Measurements from ENCODE around the gene MED13L. TPM values are rescaled to one million over a fixed set of nuclear protein-coding genes. Genes with fewer than 3 reads are reported as not detected.
"Not testable (repeated sequence)": the region's sequence is repeated elsewhere in the genome, so short reads cannot be mapped to it uniquely, and the experiment has no call there.

Gene MED13L
- total RNA-seq, 5 donors from 2014 or later (not counting 1 experiment from before 2014, with no cell fraction given), result 126 to 216 (median 133) TPM

DNA sequence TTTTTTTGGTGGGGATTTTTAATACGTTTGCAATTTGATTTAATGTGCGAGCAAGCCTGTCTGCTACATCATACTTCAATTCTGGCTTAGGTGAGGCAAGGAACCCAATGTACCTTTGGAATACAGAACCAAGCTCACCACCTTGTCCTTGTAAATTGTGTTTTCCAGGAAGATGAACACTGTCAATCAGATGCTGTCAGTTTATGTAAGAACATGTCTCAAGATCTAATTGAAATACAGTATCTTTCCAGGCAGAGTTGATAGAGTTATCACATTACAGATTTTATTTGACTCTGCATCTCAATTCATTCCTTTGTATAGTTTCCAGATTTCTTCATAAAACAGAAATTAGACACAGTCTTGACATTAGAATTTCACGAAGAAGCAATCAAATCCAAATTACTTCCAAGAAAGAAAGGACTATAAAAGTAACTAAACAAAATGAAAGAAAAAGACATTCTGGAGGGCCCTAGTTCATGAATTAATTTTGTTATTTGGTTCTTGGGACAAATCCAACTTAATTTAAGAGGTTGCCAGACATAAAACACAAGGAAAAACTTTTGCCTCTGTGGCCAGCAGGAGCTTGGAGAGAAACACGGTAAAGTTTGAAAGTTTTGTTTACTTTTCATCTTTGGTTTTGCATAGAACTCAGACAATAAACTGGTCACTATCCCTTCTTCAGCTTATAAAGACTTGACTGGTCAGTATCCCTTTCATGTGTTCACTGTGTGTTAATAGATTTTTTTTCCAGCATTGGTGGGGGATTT lies 16.4 kb upstream of the MED13L start:
- CTCF ChIA-PET, result no interaction called here

DNA sequence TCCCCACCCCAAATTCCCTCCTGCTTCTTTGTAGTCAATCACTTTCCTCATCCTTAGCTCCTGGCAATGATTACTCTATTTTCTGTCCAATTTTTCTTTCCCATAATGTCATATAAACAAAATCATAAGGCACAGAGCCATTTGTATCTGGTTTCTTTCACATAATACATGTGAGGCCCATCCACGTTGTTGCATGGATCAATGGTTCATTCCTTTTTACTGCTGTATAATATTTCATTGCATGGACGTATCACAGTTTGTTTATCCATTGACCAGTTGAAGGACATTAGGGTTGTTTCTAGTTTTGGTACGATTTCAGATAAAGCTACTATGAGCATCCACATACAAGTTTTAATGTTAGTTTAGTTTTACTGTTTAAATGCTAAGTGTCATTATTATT lies 13.7 kb upstream of the MED13L start:
- POLR2A ChIA-PET, result no interaction called here
- Mint-ChIP-seq H3K36me3 (no peaks in the 10 kb centered on the region), H3K4me3 (no peak overlapping the region), H3K27me3 (peaks cover 0 to 3% of the 10 kb centered on the region in 2 donors), H3K9me3 (no peaks in the 10 kb centered on the region), H3K27ac (no peak overlapping the region), H3K4me1 (no peaks in the 10 kb centered on the region)
- Histone ChIP-seq H3K27ac (ENCODE audit: low read length) (no peak overlapping the region), H3K9me3 (no peaks in the 10 kb centered on the region), H3K36me3 (ENCODE audit: control insufficient read depth in 2 of 2, extremely low read depth in 1 of 2, insufficient read depth in 1 of 2, low read length in 1 of 2) (no peaks in the 10 kb centered on the region), H3K4me1 (ENCODE audit: control insufficient read depth in 1 of 2, extremely low read depth in 1 of 2, insufficient read depth in 2 of 2, low read length in 2 of 2) (no peaks in the 10 kb centered on the region), H3K4me3 (ENCODE audit: control insufficient read depth in 1 of 2, extremely low read depth in 1 of 2, low read length in 1 of 2) (no peak overlapping the region), H3K27me3 (replicated peaks in 1 of 2; ENCODE audit: control insufficient read depth in 2 of 2, extremely low read depth in 1 of 2, insufficient read depth in 2 of 2, low read length in 1 of 2) (no peaks in the 10 kb centered on the region)
- no CpG with 5 or more reads among the region's 3 CpGs for WGBS (ENCODE audit: insufficient coverage)
- DNase-seq (no peak), ATAC-seq (replicated peaks in 1 of 4) (no peak)
- CTCF ChIA-PET, result interaction anchor here in 1 of 2 donors (0.6 kb wide), 1 partner anchor 46 kb away, joined by 3 read pairs; no protein-coding TSS in a partner anchor

More for the DNA sequence above, 16.4 kb upstream of the MED13L start:
- Mint-ChIP-seq H3K4me1 (no peaks in the 10 kb centered on the region), H3K36me3 (no peaks in the 10 kb centered on the region), H3K27ac (no peak overlapping the region), H3K27me3 (peaks cover 0 to 3% of the 10 kb centered on the region in 2 donors), H3K4me3 (no peak overlapping the region), H3K9me3 (no peaks in the 10 kb centered on the region)
- Histone ChIP-seq H3K36me3 (ENCODE audit: control insufficient read depth in 2 of 2, extremely low read depth in 1 of 2, insufficient read depth in 1 of 2, low read length in 1 of 2) (no peaks in the 10 kb centered on the region), H3K4me3 (ENCODE audit: control insufficient read depth in 1 of 2, extremely low read depth in 1 of 2, low read length in 1 of 2) (no peak overlapping the region), H3K4me1 (ENCODE audit: control insufficient read depth in 1 of 2, extremely low read depth in 1 of 2, insufficient read depth in 2 of 2, low read length in 2 of 2) (no peaks in the 10 kb centered on the region), H3K9me3 (no peaks in the 10 kb centered on the region), H3K27ac (ENCODE audit: low read length) (no peak overlapping the region), H3K27me3 (replicated peaks in 1 of 2; ENCODE audit: control insufficient read depth in 2 of 2, extremely low read depth in 1 of 2, insufficient read depth in 2 of 2, low read length in 1 of 2) (no peaks in the 10 kb centered on the region)
- DNase-seq, result no peak
- no CpG with 5 or more reads among the region's 4 CpGs for WGBS (ENCODE audit: insufficient coverage)
- POLR2A ChIA-PET, result interaction anchor here in 1 of 2 donors (0.7 kb wide), 1 partner anchor 343 kb away, joined by 3 read pairs; no protein-coding TSS in a partner anchor
- ATAC-seq (replicated peaks in 1 of 4), result no peak

DNA sequence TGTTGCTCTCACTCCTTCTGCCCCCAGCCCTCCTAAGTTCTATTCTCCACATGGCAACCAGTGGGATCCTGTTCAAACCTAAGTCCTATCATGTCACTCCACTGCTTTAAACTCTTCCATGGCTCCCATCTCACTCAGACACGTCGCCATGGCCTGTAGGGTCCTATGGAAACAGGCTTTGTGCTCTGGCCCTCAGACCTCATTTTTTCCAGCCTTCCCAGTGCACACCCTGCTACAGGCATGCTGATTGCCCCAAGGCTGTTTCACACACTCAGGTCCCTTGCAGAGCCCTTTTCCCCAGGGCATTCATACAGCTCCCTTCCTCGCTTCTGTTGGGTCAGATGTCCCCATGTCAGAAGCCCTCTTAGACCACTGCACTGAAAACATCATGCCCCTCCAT lies 11.2 kb upstream of the MED13L start:
- no peak overlapping the region for H3K4me3 Mint-ChIP-seq

DNA sequence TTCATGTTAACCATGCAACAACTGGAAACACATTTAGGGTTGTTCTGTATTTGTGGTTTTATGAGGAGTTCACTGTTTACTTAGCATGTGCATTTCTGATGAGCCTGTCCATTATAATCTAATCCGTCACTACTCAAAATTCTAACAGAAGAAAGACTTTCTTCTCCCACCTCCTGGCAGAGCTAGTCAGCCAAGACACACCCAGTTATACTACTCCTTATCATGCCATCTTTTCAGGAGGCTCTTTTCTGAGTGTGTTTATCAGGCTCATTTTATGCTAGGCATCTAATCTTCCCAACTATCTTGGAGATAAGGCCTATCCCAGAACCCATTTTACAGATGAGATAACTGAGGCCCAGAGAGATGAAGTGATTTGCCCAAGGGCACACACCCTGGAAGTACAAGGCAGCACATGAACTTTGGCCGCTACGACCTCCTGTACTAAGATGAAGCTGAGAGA lies 10.4 kb upstream of the MED13L start:
- no peaks in the 10 kb centered on the region for H3K36me3 ChIP-seq (ENCODE audit: control insufficient read depth in 2 of 2, extremely low read depth in 1 of 2, insufficient read depth in 1 of 2, low read length in 1 of 2)
- POLR2A ChIA-PET, result no interaction called here
- no peaks in the 10 kb centered on the region for H3K27me3 ChIP-seq (replicated peaks in 1 of 2; ENCODE audit: control insufficient read depth in 2 of 2, extremely low read depth in 1 of 2, insufficient read depth in 2 of 2, low read length in 1 of 2)
- Mint-ChIP-seq H3K9me3 (no peaks in the 10 kb centered on the region), H3K4me3 (no peak overlapping the region), H3K27me3 (peaks cover 0 to 3% of the 10 kb centered on the region in 2 donors), H3K4me1 (peaks cover 0 to 4% (median 2%) of the 10 kb centered on the region in 3 donors), H3K36me3 (no peaks in the 10 kb centered on the region), H3K27ac (no peak overlapping the region)
- no CpG with 5 or more reads among the region's 3 CpGs for WGBS (ENCODE audit: insufficient coverage)
- H3K9me3 ChIP-seq, result no peaks in the 10 kb centered on the region
- no peak for ATAC-seq (replicated peaks in 1 of 4)
- H3K4me3 ChIP-seq (ENCODE audit: control insufficient read depth in 1 of 2, extremely low read depth in 1 of 2, low read length in 1 of 2), result no peak overlapping the region
- CTCF ChIA-PET, result no interaction called here
- H3K27ac ChIP-seq (ENCODE audit: low read length), result no peak overlapping the region
- no peak for DNase-seq
- H3K4me1 ChIP-seq (ENCODE audit: control insufficient read depth in 1 of 2, extremely low read depth in 1 of 2, insufficient read depth in 2 of 2, low read length in 2 of 2), result peaks cover 0 to under 1% of the 10 kb centered on the region in 2 experiments

More for the DNA sequence above, 11.2 kb upstream of the MED13L start:
- Histone ChIP-seq H3K4me1 (ENCODE audit: control insufficient read depth in 1 of 2, extremely low read depth in 1 of 2, insufficient read depth in 2 of 2, low read length in 2 of 2) (no peaks in the 10 kb centered on the region), H3K27ac (ENCODE audit: low read length) (no peak overlapping the region), H3K4me3 (ENCODE audit: control insufficient read depth in 1 of 2, extremely low read depth in 1 of 2, low read length in 1 of 2) (no peak overlapping the region), H3K9me3 (no peaks in the 10 kb centered on the region), H3K36me3 (ENCODE audit: control insufficient read depth in 2 of 2, extremely low read depth in 1 of 2, insufficient read depth in 1 of 2, low read length in 1 of 2) (no peaks in the 10 kb centered on the region), H3K27me3 (replicated peaks in 1 of 2; ENCODE audit: control insufficient read depth in 2 of 2, extremely low read depth in 1 of 2, insufficient read depth in 2 of 2, low read length in 1 of 2) (no peaks in the 10 kb centered on the region)
- CTCF ChIA-PET, result no interaction called here
- no peaks in the 10 kb centered on the region for H3K36me3 Mint-ChIP-seq
- WGBS (ENCODE audit: insufficient coverage), result 97% methylated on average over 3 of the region's 3 CpGs
- H3K9me3 Mint-ChIP-seq, result no peaks in the 10 kb centered on the region
- ATAC-seq (replicated peaks in 1 of 4) (no peak), DNase-seq (no peak)
- POLR2A ChIA-PET, result no interaction called here
- no peaks in the 10 kb centered on the region for H3K4me1 Mint-ChIP-seq
- H3K27me3 Mint-ChIP-seq, result peaks cover 0 to 3% of the 10 kb centered on the region in 2 donors
- H3K27ac Mint-ChIP-seq, result no peak overlapping the region

DNA sequence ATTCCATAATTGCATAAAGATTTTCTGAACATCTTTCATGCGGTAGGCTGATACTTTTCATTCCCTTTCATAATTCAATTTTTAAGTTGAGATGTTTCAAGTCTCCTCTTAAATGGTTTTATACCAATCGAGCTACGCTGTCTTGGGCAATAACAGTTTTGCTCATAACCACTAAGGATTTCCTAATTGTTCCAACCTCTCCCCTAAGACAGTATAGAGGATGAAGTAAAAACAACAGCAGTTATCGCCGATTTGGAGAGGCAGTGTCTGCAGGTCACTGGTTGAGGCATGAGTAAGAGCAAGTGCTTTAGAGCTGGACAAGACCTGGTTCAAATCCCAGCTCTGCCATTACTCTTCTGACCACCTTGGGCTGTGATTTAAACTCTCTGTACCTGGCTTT lies 6.9 kb upstream of the MED13L start:
- H3K36me3 ChIP-seq (ENCODE audit: control insufficient read depth in 2 of 2, extremely low read depth in 1 of 2, insufficient read depth in 1 of 2, low read length in 1 of 2), result no peaks in the 10 kb centered on the region
- no peak overlapping the region for H3K27ac Mint-ChIP-seq
- no peaks in the 10 kb centered on the region for H3K27me3 ChIP-seq (replicated peaks in 1 of 2; ENCODE audit: control insufficient read depth in 2 of 2, extremely low read depth in 1 of 2, insufficient read depth in 2 of 2, low read length in 1 of 2)
- H3K36me3 Mint-ChIP-seq, result no peaks in the 10 kb centered on the region
- ChIA-PET CTCF (no interaction called here), POLR2A (interaction anchor here in 1 of 2 donors (0.6 kb wide), 2 partner anchors 10 to 272 kb away, joined by 3 to 4 read pairs; no protein-coding TSS in a partner anchor)
- H3K27me3 Mint-ChIP-seq, result peaks cover 0 to 3% of the 10 kb centered on the region in 2 donors
- H3K4me1 ChIP-seq (ENCODE audit: control insufficient read depth in 1 of 2, extremely low read depth in 1 of 2, insufficient read depth in 2 of 2, low read length in 2 of 2), result peaks cover 2 to 6% of the 10 kb centered on the region in 2 experiments
- H3K9me3 Mint-ChIP-seq, result no peaks in the 10 kb centered on the region
- no peak overlapping the region for H3K27ac ChIP-seq (ENCODE audit: low read length)
- H3K4me3 ChIP-seq (ENCODE audit: control insufficient read depth in 1 of 2, extremely low read depth in 1 of 2, low read length in 1 of 2), result no peak overlapping the region
- no peak overlapping the region for H3K4me3 Mint-ChIP-seq
- H3K9me3 ChIP-seq, result no peaks in the 10 kb centered on the region
- H3K4me1 Mint-ChIP-seq, result peaks cover 11 to 15% (median 12%) of the 10 kb centered on the region in 3 donors
- no CpG with 5 or more reads among the region's 5 CpGs for WGBS (ENCODE audit: insufficient coverage)
- no peak for ATAC-seq (replicated peaks in 1 of 4)
- DNase-seq, result no peak

DNA sequence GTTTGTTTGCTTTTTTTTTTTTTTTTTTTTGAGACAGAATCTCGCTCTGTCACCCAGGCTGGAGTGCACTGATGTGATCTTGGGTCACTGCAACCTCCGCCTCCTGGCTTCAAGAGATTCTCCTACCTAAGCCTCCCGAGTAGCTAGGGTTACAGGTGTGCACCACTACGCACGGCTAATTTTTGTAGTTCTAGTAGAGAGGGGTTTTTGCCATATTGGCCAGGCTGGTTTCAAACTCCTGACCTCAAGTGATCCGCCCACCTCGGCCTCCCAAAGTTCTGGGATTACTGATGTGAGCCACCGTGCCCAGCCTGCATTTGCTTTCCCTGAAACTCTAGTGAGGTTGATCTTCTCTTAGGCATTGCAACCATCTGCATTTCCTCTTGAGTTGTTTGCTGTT lies 6.4 kb upstream of the MED13L start:
- WGBS (ENCODE audit: insufficient coverage), result 100% methylated on average over 1 of the region's 8 CpGs

More for the DNA sequence above, 6.4 kb upstream of the MED13L start:
- H3K27me3 ChIP-seq (replicated peaks in 1 of 2; ENCODE audit: control insufficient read depth in 2 of 2, extremely low read depth in 1 of 2, insufficient read depth in 2 of 2, low read length in 1 of 2); H3K4me1 ChIP-seq (ENCODE audit: control insufficient read depth in 1 of 2, extremely low read depth in 1 of 2, insufficient read depth in 2 of 2, low read length in 2 of 2); H3K9me3 Mint-ChIP-seq; H3K27me3 Mint-ChIP-seq; H3K36me3 Mint-ChIP-seq; ATAC-seq (replicated peaks in 1 of 4); DNase-seq; H3K27ac Mint-ChIP-seq; POLR2A ChIA-PET; H3K4me3 ChIP-seq (ENCODE audit: control insufficient read depth in 1 of 2, extremely low read depth in 1 of 2, low read length in 1 of 2); H3K4me3 Mint-ChIP-seq; H3K36me3 ChIP-seq (ENCODE audit: control insufficient read depth in 2 of 2, extremely low read depth in 1 of 2, insufficient read depth in 1 of 2, low read length in 1 of 2); H3K9me3 ChIP-seq; H3K27ac ChIP-seq (ENCODE audit: low read length): not testable (repeated sequence)
- peaks cover 11 to 15% (median 12%) of the 10 kb centered on the region in 3 donors for H3K4me1 Mint-ChIP-seq
- CTCF ChIA-PET, result interaction anchor here in 1 of 2 donors (0.7 kb wide), 1 partner anchor 485 kb away, joined by 5 read pairs; no protein-coding TSS in a partner anchor

Measured in T-cell (primary cell).